Upper lobe of left lung (tissue), 4 donors: ENCODE measurements around the gene ARID1B.

ENCODE experiments used
- EP300 ChIP-seq, 4 donors: sonication (generic); formaldehyde crosslinking; IDR thresholded peaks; one replicate each; pipeline ENCODE4 v1.5.1; 2017; ENCODE audit warnings: antibody characterized with exemption in 4 of 4, control low read depth in 2 of 4
- POLR2A ChIP-seq, 4 donors: fragments of 450-650 bp; IDR thresholded peaks; one replicate each; pipeline ENCODE4 v1.5.1; 2016 to 2017; ENCODE audit warnings: antibody characterized with exemption in 4 of 4, mild to moderate bottlenecking in 2 of 4
- TF ChIP-seq, protein P1 (sequence below), 6 experiments: fragments of 450-650 bp in 4 of 6; fragments of 200-600 bp in 2 of 6; sonication (generic) in 2 of 6; IDR thresholded peaks; one replicate each; pipeline ENCODE4 v1.5.1; 2016 to 2019; ENCODE audit warnings: antibody characterized with exemption in 6 of 6

DNA sequence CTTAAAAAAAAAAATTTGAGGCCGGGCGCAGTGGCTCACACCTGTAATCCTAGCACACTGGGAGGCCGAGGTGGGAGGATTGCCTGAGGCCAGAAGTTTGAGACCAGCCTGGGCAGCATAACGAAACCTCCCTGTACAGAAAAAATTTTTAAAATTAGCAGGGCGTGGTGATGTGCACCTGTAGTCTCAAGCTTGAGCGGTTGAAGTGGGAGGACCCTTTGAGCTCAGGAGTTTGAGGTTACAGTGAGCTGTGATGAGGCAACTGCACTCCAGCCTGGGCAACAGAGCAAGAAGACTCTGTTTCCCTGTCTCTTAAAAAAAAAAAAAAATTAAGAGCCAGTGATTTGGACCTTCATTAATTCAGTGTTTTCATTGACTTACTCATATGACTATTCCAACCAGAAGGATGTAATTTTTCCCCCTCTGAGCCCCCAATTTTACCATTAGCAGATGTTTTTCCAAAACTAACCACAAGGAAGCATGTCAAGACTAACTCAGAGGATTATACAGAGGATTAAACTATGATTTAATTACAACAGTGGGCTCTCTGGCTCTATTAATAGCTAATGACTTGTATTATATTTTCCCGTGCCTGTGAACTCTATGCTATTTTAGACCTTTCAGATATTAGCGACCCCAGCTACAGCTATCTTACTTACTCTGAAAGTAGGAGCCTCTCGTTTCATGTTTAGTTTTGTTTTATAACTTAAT is 75.1 kb downstream of the ARID1B start:
- TF ChIP-seq, protein P1, sequence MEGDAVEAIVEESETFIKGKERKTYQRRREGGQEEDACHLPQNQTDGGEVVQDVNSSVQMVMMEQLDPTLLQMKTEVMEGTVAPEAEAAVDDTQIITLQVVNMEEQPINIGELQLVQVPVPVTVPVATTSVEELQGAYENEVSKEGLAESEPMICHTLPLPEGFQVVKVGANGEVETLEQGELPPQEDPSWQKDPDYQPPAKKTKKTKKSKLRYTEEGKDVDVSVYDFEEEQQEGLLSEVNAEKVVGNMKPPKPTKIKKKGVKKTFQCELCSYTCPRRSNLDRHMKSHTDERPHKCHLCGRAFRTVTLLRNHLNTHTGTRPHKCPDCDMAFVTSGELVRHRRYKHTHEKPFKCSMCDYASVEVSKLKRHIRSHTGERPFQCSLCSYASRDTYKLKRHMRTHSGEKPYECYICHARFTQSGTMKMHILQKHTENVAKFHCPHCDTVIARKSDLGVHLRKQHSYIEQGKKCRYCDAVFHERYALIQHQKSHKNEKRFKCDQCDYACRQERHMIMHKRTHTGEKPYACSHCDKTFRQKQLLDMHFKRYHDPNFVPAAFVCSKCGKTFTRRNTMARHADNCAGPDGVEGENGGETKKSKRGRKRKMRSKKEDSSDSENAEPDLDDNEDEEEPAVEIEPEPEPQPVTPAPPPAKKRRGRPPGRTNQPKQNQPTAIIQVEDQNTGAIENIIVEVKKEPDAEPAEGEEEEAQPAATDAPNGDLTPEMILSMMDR (IDR thresholded peaks at IDR 0.05) = no peak
- TF ChIP-seq EP300 (IDR thresholded peaks at IDR 0.05) (no peak), POLR2A (IDR thresholded peaks at IDR 0.05) (no peak)
